Esophagus mucosa (tissue), 1 donor: ENCODE results near the gene BCL11B. TPM values are rescaled to one million over a fixed set of nuclear protein-coding genes. Genes with fewer than 3 reads are reported as not detected.

Experiments used
- ATAC-seq: fragments of 200-7000 bp; cut with Tn5 transposase; one replicate; pipeline ENCODE4 v1.9.1; 2020
- total RNA-seq: library from RNA; stranded (reverse); gene quantifications from one replicate; pipeline ENCODE4 v1.2.4, GENCODE V29; 2023
- donor health status: DM: yes; HTN: yes; CAD: no.

Gene BCL11B
- total RNA-seq, 1 donor from 2014 or later, result 10.6 TPM

GRCh38 chr14:99156814-99157213 is 115.2 kb downstream of the BCL11B start:
- no peak for ATAC-seq

GRCh38 chr14:99156090-99156425 is 115.9 kb downstream of the BCL11B start:
- ATAC-seq, result no peak

GRCh38 chr14:99155173-99156089 is 116.6 kb downstream of the BCL11B start:
- no peak for ATAC-seq

GRCh38 chr14:99150236-99150635 is 121.8 kb downstream of the BCL11B start:
- no peak for ATAC-seq

GRCh38 chr14:99148861-99149610 is 123.0 kb downstream of the BCL11B start:
- ATAC-seq, result no peak

GRCh38 chr14:99148131-99148530 is 123.9 kb downstream of the BCL11B start:
- ATAC-seq, result no peak

GRCh38 chr14:99147366-99147740 is 124.6 kb downstream of the BCL11B start:
- no peak for ATAC-seq

- ATAC-seq, result no peak
These were observed 125.2 kb downstream of the BCL11B start for GRCh38 chr14:99146616-99147365.

GRCh38 chr14:99145307-99145706 is 126.7 kb downstream of the BCL11B start:
- no peak for ATAC-seq

GRCh38 chr14:99143793-99144192 is 128.2 kb downstream of the BCL11B start:
- no peak for ATAC-seq

- no peak for ATAC-seq
These were observed 128.9 kb downstream of the BCL11B start for GRCh38 chr14:99143126-99143525.

- ATAC-seq, result no peak
These were observed 130.8 kb downstream of the BCL11B start for GRCh38 chr14:99141236-99141635.

- peak; percentile 25 for ATAC-seq
These were observed 132.8 kb downstream of the BCL11B start for GRCh38 chr14:99138999-99139865.

- no peak for ATAC-seq
These were observed 134.0 kb downstream of the BCL11B start for GRCh38 chr14:99137913-99138571.

GRCh38 chr14:99137001-99137700 is 134.8 kb downstream of the BCL11B start:
- ATAC-seq, result no peak

- no peak for ATAC-seq
These were observed 135.6 kb downstream of the BCL11B start for GRCh38 chr14:99136401-99136800.

GRCh38 chr14:99136047-99136400 is 136.0 kb downstream of the BCL11B start:
- no peak for ATAC-seq

GRCh38 chr14:99134516-99135046 is 137.4 kb downstream of the BCL11B start:
- ATAC-seq, result no peak

GRCh38 chr14:99133636-99134515 is 138.1 kb downstream of the BCL11B start:
- ATAC-seq, result peak; percentile 37
